Prostate gland (tissue), 2 donors: ENCODE data around the gene NBPF9.
"Not testable (repeated sequence)": the region's sequence is repeated elsewhere in the genome, so short reads cannot be mapped to it uniquely, and the experiment has no call there.

Experiments used
- CTCF ChIP-seq, 4 experiments: fragments of 200-600 bp in 2 of 4; fragments of 450-650 bp in 2 of 4; sonication (generic) in 2 of 4; IDR thresholded peaks; 1 replicate in 3 of 4; 2 replicates in 1 of 4; pipeline ENCODE4 v1.5.1; 2016 to 2019; ENCODE audit warnings: antibody characterized with exemption in 4 of 4, mild to moderate bottlenecking in 2 of 4, moderate library complexity in 2 of 4
- POLR2A ChIP-seq: fragments of 450-650 bp; IDR thresholded peaks from one replicate; pipeline ENCODE4 v1.6.1; 2016; ENCODE audit warnings: antibody characterized with exemption, mild to moderate bottlenecking
- POLR2AphosphoS5 ChIP-seq: sonication (generic); formaldehyde crosslinking; IDR thresholded peaks from one replicate; pipeline ENCODE4 v1.6.1; 2017; ENCODE audit warnings: antibody characterized with exemption

GRCh38 chr1:149024327-149024726 lies 79.0 kb downstream of the NBPF9 start:
- TF ChIP-seq CTCF (IDR thresholded peaks at IDR 0.05); POLR2A; POLR2AphosphoS5: not testable (repeated sequence)
